GM18505 (cell line): ENCODE data around the gene CNOT6.

Experiments
- ATAC-seq: cut with Tn5 transposase; IDR thresholded peaks from one replicate; pipeline ENCODE4 v1.9.1; 2021; ENCODE audit not compliant: unreplicated experiment
- POLR2A ChIP-seq: IDR thresholded peaks from 4 replicates; pipeline ENCODE4 v1.6.1; 2011; ENCODE audit warnings: borderline replicate concordance; ENCODE audit not compliant: insufficient read depth, insufficient read length; ENCODE audit errors: extremely low read depth

The CNOT6 gene

GRCh38 chr5:180625125-180625790 lies 131.1 kb downstream of the CNOT6 start:
- ATAC-seq: no peak
- TF ChIP-seq POLR2A: no peak

- TF ChIP-seq POLR2A: no peak
Observed at GRCh38 chr5:180625791-180626660, 131.8 kb downstream of the CNOT6 start.

GRCh38 chr5:180626661-180627385 lies 132.6 kb downstream of the CNOT6 start:
- TF ChIP-seq POLR2A: no peak
- ATAC-seq: no peak

More at GRCh38 chr5:180625791-180626660, 131.8 kb downstream of the CNOT6 start:
- no peak for ATAC-seq

GRCh38 chr5:180627386-180628120 lies 133.4 kb downstream of the CNOT6 start:
- no peak for TF ChIP-seq POLR2A
- ATAC-seq: no peak
